ENCODE data around the gene ABHD17A.

ABHD17A gene

DNA sequence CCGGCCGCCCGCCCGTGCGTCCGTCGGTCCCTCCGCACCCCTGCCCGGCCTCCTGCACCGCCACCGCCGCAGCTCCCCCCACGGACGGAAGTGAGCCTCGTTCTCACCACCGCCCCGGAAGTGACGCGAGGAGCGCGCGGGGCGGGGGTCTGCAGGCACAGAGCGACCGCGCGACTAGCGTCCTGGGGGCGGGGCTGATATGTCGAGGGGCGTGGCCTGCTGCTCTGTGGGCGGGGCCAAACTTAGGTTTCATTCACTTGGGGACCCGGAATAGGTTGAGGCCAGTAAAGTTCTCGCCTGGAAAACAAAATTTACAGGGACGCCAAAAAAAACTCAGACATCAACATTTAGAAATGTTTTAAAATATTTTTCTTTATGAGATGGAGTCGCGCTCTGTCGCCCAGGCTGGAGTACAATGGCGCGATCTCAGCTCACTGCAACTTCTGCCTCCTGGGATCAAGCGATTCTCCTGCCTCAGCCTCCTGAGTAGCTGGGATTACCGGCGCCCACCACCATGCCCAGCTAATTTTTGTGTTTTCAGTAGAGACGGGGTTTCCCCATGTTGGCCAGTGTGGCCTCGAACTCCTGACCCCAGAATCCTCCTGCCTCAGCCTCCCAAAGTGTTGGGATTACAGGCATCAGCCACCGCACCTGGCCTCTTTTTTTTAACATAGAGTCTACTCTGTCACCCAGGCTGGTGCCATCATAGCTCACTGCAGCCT, at the start of gene ABHD17A:
Gene ABHD17A (minus strand): TSS at position 99 of the 722 bp plus-strand sequence. CDS start 3,930 bp downstream, outside the sequence.
- peak; percentile 91 for DNase-seq

DNA sequence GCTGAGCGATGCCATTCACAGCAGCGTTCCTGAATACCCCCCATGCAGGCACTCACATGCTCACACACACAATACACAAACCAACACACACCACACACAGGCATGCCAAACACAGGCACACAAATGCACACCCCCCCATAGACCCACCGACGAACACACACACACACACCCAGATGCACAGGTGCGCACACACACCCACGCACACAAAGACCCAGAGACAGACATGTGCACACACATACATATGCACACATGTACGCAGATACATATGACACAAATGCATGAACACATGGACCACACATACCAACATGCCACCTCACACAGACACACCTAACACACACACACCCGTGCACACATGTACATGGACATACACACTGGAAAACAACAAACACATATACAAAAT, 48.6 kb upstream of the ABHD17A start:
- no peak for DNase-seq

DNA sequence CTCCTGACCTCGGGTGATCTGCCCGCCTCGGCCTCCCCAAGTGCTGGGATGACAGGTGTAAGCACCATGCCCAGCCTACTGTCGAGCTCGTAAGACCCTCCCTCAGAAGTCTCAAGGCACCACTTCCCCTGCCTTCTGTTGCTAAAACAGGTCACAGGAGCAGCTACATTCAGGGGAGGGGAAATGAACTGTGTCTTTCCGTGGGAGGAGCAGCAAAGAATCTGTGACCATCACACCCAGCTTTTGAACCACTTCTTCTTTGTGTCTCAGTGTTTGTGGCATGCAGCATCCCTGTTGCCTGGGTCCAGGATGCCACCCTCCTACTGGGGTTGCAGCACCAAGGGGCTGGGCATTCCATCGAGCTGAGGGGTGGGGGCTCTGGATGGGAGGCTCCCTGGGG, 47.9 kb upstream of the ABHD17A start:
- DNase-seq = no peak

DNA sequence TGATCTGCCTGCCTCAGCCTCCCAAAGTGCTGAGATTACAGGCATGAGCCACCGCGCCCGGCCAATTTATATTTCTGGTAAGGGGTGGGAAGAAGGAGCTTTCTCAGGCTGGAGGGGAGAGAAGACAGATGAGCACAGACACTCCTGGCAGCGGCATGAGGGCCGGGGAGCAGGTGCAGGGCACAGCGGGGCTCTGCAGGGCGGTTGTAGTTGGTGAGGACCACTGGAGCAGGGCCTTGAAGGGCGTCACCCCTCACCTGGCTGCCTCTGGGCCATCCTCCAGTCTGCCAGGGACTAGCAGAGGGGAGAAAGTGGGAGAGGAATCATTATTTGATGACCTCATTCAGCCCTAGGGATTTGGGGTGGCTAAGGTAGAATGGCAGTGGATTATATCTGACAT, 47.1 kb upstream of the ABHD17A start:
- no peak for DNase-seq

DNA sequence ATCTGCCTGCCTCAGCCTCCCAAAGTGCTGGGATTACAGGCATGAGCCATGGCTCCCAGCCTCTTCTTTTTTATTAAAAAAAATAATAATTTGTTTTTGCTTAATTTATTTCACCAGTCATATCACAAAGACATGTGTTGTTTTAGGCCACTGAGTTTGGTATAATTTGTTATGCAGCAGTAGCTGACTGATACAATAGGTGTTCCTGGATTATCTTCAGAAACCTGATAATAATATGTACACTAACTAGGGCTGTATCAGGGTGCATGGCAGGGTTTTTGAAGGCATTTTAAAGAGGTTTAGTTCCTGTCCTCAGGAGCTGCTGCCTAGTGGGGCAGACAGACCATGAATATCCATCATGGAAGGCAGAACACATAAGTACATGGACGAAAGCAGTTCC, 46.1 kb upstream of the ABHD17A start:
- no peak for DNase-seq

DNA sequence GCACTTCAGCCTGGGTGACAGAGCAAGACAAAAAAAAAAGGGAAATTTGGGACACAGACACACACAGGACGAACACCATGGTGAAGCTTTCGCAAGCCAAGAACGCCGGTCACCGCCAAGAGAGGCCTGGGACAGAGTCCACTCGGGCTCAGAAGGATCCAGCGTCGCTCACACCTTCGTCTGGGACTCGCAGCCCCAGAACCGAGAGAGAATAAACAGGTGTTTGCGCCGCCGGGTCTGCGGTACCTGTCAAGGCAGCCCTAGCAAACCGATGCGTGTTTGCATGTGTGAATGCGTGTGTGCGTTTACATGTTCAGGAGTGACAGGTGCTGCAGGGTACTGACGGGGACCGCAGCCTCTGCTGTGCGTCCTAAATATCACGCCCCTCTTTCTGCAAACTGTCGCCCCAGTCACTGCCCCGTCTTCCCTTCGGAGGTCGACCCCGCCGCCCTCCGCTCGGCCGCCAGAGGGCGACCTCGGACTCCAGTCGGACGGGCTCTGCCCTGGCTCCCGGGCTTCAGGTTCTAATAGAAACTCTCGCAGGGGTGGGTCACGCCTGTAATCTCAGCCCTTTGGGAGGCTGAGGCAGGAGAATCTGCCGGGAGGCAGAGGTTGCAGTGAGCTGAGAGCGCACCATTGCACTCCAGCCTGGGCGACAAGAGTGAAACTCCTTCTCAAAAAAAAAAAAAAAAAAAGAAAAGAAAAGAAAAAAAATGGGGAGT, 43.9 kb upstream of the ABHD17A start:
- DNase-seq = peak; percentile 76

DNA sequence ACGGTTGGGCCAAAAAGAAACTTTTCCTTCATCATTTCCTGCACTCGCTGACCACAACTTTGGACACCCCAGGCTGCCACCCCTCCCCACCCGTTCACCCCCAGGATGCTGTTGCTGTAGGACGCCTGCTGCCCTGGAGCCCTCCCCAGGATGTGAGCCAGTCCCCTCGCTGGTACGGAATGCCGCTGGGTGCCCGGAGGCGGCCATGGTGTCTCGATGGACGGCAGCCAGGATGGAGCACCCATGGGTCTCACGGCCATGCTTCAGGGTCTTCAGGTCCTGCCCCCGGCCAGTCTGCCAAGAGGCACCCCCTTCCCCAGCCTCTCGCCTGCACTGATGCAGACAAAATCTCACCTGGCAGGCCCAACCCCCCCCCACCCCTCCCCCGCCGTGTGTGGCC, 40.2 kb upstream of the ABHD17A start:
- no peak for DNase-seq

DNA sequence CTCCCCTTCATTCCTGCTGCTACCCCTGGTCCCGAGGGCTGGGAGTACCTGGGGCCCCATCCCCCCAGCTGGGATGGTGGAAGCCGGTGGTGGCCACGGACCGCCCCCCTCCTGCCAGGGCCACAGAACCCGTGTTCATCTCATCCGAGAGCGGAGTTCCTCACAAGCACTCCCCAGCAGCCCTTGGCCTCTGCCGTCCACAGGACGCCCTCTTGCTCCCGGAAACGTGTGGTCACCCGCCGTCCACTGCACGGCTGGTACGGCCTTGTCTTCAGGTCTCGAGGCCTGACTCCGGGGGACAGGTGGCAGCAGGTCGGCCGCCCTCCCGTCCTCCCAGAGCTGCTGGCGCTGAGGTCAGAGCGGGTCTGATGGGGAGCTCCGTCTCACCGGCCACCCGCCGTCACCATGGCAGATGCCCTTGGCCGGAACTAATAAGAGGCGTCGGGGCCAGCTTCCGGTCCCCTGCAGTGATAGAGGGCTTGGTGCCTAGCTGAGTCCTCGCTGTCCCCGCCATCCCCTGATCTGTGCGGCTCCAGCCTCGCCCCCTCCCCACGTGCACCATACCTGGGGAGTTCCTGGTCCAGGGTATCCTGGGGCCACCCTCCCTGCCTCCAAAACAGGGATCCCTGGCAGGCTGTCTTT, 39.1 kb upstream of the ABHD17A start:
- no peak for DNase-seq

DNA sequence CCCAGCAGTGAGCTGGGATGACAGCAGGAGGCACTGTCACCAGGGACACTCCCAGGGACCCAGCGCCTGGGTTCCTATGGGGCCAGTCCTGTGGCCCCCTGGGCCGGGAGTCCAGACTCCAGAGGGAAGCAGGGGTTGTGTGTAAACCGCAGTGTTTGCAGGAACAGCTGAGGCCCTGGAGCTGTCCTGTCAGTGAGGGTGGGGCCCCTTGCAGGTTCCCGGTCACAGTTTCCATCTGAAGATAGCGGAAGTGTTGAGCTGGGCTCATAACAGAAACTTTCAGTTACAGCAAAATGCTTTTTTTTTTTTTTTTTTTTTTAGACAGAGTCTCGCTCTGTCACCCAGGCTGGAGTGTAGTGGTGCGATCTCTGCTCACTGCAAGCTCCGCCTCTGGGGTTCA, 38.0 kb upstream of the ABHD17A start:
- peak; percentile 40 for DNase-seq

DNA sequence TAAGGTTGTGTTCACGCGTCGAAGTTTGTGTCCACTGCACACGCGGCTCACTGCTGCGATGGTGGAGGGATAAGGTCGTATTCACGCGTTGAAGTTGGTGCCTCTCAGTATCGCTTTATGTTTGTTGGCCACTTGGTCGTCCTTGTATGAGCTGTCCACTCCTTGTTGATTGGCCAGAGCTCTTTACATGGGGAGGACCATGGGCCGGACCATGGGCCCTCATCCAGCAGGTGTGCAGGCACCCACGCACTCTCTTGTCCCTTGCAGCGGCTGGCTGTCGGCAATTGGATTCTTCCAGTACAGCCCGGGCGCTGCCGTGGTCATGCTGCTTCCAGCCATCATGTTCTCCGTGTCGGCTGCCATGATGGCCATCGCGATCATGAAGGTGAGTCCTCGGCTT, 37.5 kb upstream of the ABHD17A start:
- DNase-seq = no peak

DNA sequence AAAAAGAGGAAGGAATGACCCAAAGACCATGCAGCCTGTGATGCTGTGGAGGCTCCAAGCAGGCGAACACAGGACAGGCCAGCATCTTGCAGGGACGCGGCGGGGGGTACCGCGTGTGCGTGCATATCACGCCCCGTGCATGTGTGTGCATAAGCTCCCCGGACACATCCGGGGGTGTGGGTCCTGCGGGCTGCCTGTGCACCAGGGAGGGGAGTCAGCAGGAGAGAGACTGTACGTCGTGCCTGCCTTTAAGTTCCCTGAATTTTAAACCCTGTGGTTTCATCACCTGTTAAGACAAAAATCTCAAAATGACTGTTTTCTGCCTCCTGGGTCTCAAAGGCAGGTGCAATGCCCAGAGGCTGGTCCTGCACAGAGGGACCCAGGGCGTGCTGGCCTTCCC, 36.5 kb upstream of the ABHD17A start:
- no peak for DNase-seq

DNA sequence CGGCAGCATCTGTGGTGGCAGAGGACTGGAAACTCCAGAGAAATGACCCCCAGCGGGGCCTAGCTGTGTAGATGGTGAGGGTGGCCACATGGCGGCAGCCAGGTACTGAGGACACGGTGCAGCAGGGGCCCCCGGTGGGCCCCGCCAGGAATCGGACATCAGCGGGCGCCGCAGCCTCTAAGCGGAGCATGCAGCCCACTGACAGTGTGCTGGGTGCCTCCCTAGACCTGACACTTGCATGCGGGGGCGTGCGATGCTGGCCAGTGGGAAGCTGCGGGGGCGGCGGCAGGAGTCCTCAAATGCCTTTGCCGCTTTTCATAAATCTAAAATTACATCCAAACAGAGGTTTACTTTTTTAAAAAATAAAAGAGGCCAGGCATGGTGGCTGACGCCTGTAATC, 36.0 kb upstream of the ABHD17A start:
- DNase-seq = no peak

DNA sequence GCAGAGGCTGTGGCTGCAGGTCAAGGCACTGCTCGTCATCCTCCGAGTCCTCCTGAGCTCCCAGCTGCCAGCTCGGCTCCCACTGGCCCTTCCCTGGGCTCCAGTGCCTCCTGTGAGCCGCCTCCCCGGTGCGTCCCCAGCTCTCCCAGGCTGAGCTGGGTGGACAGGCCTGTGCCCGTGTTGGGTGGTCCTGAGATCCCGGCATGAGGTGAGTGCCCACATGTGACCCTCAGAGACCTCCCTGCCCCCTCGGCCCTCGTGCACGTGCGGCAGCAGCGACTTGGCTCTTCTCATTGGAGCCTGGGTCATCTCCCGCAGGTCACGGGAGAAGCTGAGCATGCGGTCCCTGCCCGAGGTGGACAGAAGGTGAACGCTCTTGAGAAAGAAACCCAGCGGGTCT, 35.3 kb upstream of the ABHD17A start:
- no peak for DNase-seq

DNA sequence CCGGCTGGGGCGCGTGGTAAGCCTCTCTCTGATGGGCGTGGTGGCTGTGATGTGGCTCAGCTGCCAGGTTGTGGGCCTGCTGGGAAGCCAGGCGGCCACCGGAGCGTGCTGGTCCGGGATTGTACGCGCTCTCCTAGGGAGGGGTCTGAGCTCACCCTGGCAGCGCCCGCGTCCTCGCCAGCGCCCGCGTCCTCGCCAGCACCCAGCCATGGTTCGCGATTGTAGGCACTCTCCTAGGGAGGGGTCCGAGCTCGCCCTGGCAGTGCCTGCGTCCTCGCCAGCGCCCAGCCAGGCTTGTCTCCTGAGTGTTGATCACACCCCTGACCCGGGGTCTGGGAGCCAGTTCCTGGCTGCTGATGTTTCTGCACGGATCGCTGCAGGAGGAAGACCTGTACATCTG, 33.7 kb upstream of the ABHD17A start:
- no peak for DNase-seq

DNA sequence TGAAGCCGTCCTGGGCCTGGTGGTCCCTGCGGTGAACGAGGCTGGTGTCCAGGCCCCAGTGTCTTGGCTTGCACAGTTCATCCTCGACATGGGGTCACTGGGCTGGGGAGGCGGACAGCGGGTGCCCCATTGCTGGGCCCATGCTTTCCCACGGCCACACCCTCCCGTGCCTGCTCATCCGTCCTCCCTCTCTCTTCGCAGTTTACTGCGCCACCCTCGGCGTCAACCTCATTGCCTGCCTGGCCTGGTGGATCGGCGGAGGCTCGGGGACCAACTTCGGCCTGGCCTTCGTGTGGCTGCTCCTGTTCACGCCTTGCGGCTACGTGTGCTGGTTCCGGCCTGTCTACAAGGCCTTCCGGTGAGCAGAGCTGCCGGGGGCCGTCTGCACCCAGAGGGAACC, 32.6 kb upstream of the ABHD17A start:
- no peak for DNase-seq

DNA sequence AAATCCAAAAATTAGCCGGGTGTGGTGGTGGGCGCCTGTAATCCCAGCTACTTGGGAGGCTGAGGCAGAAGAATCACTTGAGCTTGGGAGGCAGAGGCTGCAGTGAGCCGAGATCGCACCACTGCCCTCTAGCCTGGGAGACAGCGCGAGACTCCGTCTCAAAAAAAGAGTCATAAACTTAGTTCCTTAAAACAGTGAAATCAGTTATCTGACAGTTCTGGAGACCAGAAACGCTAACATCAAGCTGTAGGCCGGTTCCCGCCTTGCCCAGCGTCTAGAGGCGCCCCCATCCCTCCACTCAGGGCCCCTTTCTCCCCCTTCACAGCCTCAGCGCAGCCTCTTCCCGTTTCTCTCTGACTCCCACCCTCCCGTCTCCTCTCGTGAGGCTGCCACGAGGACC, 31.9 kb upstream of the ABHD17A start:
- no peak for DNase-seq

DNA sequence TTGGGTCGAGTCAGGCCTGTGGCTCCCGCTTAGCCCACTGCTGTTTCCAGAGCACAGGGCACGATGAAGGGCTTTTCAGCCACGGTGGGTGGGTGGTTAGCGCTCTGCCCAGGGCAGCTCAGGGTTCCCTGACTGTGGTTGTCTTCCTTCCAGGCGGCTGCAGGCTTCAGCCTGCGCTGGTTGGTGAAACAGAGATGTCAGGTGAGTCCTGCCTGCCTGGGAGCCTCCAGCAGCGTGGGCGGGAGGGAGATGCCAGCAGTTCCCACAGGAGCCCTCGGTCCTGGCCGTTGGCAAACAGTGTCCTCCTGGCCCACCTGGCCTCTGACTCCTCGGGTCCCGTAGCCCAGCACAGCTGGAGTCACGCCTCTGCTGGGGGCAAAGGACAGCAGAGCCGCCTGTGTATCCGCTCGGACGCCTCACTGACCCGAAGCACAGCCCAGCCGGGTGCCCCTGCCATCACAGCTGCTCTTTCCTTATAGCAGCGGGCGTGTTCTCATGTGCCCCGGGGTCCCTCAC, 29.6 kb upstream of the ABHD17A start:
- DNase-seq = no peak

DNA sequence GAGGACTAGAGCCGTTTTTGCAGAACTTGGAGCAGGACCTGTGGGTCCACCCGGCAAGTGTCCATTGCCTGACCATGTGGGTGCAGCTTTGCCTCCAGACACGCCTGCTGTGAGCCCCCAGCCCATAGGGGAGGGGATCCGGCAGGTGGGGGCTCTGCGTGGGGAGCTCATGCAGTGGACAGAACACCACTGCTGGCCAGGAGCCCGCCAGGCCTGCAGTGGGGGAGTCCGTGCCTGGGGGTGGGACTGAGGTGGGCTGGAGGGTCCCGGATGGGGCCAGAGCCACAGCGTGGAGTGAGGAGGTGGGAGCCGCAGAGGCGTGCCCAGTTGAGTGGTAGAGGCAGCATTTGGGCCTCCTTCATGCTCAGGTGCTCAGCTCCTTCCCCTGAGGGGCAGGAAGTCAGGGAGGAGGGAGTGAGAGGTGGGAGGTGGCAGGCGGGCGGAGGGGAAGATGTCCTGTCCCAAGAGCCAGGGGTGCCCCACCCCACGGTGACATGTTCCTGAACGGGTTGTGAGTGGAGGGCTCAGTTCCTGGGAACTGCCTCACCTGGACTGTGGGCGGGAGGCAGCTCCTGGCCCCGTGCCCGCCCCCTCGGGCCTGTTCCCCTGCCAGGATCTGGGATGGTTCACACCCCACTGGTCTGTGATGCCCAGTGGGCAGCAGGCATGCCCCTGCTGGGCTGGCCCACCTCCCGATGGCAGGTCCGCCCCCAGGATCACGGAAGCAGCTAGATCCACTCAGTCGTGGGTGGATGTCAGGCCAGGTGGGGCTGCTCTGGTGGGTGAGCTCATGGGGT, 28.7 kb upstream of the ABHD17A start:
- DNase-seq = no peak

DNA sequence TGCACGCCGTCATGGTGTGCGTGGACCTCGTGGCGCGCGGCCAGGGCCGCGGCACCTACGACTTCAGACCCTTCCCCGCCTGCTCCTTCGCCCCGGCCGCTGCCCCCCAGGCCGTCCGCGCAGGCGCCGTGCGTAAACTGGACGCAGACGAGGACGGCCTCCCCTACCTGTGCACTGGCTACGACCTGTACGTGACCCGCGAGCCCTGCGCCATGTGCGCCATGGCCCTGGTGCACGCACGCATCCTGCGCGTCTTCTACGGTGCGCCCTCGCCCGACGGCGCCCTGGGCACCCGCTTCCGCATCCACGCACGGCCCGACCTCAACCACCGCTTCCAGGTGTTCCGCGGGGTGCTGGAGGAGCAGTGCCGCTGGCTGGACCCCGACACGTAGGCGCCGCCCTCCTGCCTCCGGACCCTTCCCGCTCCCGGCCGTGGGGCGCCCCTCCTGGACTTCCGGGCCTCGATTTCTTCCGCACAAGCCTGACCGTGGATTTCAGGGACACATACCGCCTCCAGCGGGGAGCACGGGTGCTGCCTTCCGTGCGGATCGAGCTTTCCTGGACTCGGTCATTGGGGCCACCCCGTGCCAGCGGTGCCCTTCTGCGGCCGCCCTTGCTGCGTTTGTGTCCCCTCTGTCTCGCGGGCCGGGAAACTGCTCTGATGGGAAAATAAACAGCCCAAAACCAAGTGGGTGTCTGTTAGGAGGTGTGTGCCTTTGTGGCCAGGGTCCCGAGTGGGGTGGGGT, 27.6 kb upstream of the ABHD17A start:
- DNase-seq = no peak

DNA sequence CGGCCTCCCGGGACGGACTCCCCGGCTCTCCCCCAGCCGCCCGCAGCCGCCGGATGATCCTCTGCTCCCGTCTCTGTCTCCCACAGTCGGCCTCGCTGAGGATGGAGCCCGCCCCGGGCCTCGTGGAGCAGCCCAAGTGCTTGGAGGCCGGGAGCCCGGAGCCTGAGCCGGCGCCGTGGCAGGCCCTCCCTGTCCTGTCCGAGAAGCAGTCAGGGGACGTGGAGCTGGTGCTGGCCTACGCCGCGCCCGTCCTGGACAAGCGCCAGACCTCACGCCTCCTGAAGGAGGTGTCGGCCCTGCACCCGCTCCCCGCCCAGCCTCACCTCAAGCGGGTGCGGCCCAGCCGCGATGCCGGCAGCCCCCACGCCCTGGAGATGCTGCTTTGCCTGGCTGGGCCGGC, 26.7 kb upstream of the ABHD17A start:
- DNase-seq = no peak

DNA sequence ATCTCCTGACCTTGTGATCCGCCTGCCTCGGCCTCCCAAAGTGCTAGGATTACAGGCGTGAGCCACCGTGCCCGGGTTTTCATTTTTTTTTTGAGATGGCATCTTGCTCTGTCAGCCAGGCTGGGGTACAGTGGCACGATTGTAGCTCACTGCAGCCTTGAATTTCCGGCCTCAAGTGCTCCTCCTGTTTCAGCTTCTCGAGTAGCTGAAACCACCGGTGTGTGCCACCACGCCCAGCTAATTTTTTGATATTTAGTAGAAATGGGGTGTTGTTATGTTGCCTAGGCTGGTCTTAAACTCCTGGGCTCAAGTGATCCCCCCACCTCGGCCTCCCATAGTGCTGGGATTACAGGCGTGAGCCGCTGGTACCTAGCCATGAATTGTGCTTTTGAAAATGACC, 25.8 kb upstream of the ABHD17A start:
- no peak for DNase-seq

DNA sequence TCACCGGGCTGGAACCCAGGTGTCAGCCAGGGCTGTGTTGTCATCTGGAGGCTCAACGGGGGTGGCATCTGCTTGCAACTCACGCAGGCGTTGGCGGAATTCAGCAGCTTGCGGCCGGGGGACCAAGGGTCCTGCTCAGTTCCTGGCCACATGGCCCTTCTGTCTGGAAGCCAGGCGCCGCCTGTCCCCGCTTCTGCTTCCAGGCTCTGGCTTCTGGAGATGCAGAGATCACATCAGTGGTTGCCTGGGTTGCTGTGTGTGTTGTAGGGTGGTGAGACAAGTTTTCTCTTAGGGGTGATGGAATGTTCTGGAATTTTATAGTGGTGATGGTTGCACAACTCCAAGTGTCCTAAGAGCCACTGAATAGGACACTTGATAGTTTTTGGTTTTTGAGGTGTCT, 24.9 kb upstream of the ABHD17A start:
- DNase-seq = no peak

DNA sequence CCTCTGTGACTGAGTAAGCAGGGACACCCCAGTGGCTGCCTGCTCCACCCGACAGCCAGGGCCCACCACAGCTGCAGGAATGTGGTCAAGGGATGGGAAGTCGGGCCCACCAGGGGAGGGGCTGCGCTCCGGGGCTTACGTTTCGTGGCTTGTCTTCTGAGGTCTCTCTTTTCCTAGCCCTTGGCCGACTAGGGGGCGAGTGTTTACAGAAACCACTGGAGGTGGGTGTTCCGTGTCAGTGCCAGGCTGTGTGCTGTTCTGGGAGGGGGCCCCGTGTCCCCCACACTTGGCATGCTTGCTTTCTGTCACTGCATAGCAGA, 24.4 kb upstream of the ABHD17A start:
- DNase-seq = no peak
